C1 segment of cervical spinal cord (tissue), 14 donors: ENCODE results near the gene CMSS1.

ENCODE experiments used
- DNase-seq, 14 donors: peaks; one replicate each; lab custom pipeline; 2025; lab: John Stamatoyannopoulos, UW

The CMSS1 gene

GRCh38 chr3:99933971-99934750, 116.5 kb downstream of the CMSS1 start:
- no peak for DNase-seq

GRCh38 chr3:99934975-99935797, 117.5 kb downstream of the CMSS1 start:
- no peak for DNase-seq

GRCh38 chr3:99938270-99938911, 120.7 kb downstream of the CMSS1 start:
- DNase-seq, result no peak

- no peak for DNase-seq
Measured at GRCh38 chr3:99939876-99940275, 122.2 kb downstream of the CMSS1 start.

GRCh38 chr3:99940350-99940749, 122.7 kb downstream of the CMSS1 start:
- no peak for DNase-seq

GRCh38 chr3:99941211-99941610, 123.5 kb downstream of the CMSS1 start:
- DNase-seq, result no peak

GRCh38 chr3:99943931-99944761, 126.5 kb downstream of the CMSS1 start:
- no peak for DNase-seq

GRCh38 chr3:99945328-99945995, 127.8 kb downstream of the CMSS1 start:
- no peak for DNase-seq

- no peak for DNase-seq
Measured at GRCh38 chr3:99947356-99947755, 129.7 kb downstream of the CMSS1 start.

GRCh38 chr3:99948467-99949089, 130.9 kb downstream of the CMSS1 start:
- DNase-seq, result no peak

GRCh38 chr3:99949956-99950670, 132.5 kb downstream of the CMSS1 start:
- no peak for DNase-seq

- DNase-seq, result no peak
Measured at GRCh38 chr3:99950921-99951320, 133.3 kb downstream of the CMSS1 start.

GRCh38 chr3:99951701-99952100, 134.0 kb downstream of the CMSS1 start:
- no peak for DNase-seq

- no peak for DNase-seq
Measured at GRCh38 chr3:99952306-99952705, 134.6 kb downstream of the CMSS1 start.

GRCh38 chr3:99953596-99953995, 135.9 kb downstream of the CMSS1 start:
- no peak for DNase-seq

- no peak for DNase-seq
Measured at GRCh38 chr3:99954914-99955644, 137.4 kb downstream of the CMSS1 start.

- no peak for DNase-seq
Measured at GRCh38 chr3:99955773-99956562, 138.3 kb downstream of the CMSS1 start.

GRCh38 chr3:99957151-99957796, 139.6 kb downstream of the CMSS1 start:
- no peak for DNase-seq
